C4-2B (cell line): ENCODE results near the gene CACNA1S.

Experiments used
- ZFX ChIP-seq: fragments of 450-650 bp; IDR thresholded peaks from 2 replicates; pipeline ENCODE4 v1.6.1; 2017
- TF ChIP-seq, protein P1 (sequence below): fragments of 450-650 bp; conservative IDR thresholded peaks from 2 replicates; pipeline ENCODE4 v1.5.1; 2017; ENCODE audit warnings: mild to moderate bottlenecking

DNA sequence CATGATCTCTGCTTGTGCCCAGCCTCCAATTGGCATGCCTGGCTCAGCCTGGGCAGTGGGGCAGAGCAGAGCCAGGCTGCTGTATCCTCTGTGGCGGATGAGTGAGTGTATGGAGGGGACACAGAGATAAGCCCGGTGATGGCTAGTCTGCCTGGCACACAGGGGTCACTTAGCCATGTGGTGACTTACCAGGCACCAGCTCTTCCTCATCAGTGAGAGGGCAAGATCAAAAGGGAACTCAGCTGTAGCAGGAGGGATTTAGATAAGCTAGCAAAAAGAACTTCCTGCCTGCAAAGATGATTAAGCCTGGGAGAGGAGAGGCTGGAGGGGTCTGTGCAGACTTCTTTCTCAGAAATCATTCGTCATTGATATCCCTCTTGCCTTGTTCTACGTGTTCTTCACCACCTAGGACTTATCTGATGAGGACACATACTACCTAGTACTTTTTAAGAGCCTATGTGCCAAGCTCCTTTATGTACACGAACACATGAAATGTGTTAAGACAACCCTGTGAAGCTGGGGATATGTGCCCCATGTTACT is 96.6 kb downstream of the CACNA1S start:
- TF ChIP-seq, protein P1, sequence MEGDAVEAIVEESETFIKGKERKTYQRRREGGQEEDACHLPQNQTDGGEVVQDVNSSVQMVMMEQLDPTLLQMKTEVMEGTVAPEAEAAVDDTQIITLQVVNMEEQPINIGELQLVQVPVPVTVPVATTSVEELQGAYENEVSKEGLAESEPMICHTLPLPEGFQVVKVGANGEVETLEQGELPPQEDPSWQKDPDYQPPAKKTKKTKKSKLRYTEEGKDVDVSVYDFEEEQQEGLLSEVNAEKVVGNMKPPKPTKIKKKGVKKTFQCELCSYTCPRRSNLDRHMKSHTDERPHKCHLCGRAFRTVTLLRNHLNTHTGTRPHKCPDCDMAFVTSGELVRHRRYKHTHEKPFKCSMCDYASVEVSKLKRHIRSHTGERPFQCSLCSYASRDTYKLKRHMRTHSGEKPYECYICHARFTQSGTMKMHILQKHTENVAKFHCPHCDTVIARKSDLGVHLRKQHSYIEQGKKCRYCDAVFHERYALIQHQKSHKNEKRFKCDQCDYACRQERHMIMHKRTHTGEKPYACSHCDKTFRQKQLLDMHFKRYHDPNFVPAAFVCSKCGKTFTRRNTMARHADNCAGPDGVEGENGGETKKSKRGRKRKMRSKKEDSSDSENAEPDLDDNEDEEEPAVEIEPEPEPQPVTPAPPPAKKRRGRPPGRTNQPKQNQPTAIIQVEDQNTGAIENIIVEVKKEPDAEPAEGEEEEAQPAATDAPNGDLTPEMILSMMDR = no peak
- no peak for TF ChIP-seq ZFX
